Uterus (tissue), 2 donors: ENCODE measurements around the gene GALNTL6.

ENCODE experiments used
- CTCF ChIP-seq, 4 experiments: fragments of 200-600 bp in 2 of 4; fragments of 450-650 bp in 2 of 4; sonication (generic) in 2 of 4; IDR thresholded peaks; one replicate each; pipeline ENCODE4 v1.5.1; 2016 to 2019; ENCODE audit warnings: antibody characterized with exemption in 4 of 4, mild to moderate bottlenecking in 2 of 4, moderate library complexity in 1 of 4
- POLR2A ChIP-seq, 2 donors: fragments of 450-650 bp; IDR thresholded peaks; one replicate each; pipeline ENCODE4 v1.6.1; 2016; ENCODE audit warnings: antibody characterized with exemption in 2 of 2, mild to moderate bottlenecking in 1 of 2, moderate library complexity in 1 of 2

- TF ChIP-seq POLR2A (IDR thresholded peaks at IDR 0.05) = no peak
- no peak for TF ChIP-seq CTCF (IDR thresholded peaks at IDR 0.05)
Measured at GRCh38 chr4:172127168-172127567, 314.0 kb downstream of the GALNTL6 start.
